Neutrophil (primary cell): Measurements from ENCODE around the gene DROSHA.

Experiments used
- H3K27ac ChIP-seq: fragments of 200-600 bp; sonication (generic); 2 replicates; pipeline ENCODE4 v1.5.1; 2016; ENCODE audit warnings: mild to moderate bottlenecking, moderate library complexity
- H3K27me3 ChIP-seq: fragments of 200-600 bp; sonication (generic); 2 replicates; pipeline ENCODE4 v1.6.0; 2016; ENCODE audit warnings: mild to moderate bottlenecking
- H3K36me3 ChIP-seq: fragments of 200-600 bp; sonication (generic); 2 replicates; pipeline ENCODE4 v1.5.1; 2017
- H3K4me1 ChIP-seq, 2 experiments: fragments of 200-600 bp in 1 of 2; sonication (generic) in 1 of 2; 1 replicate in 1 of 2; 2 replicates in 1 of 2; pipeline versions ENCODE4 v1.5.1 to v1.6.1; 2013 to 2016; ENCODE audit warnings: low read depth in 1 of 2, low read length in 1 of 2, mild to moderate bottlenecking in 1 of 2, moderate library complexity in 1 of 2; ENCODE audit not compliant: control insufficient read depth in 1 of 2, insufficient read depth in 1 of 2
- H3K4me3 ChIP-seq, 2 experiments: fragments of 200-600 bp in 1 of 2; sonication (generic) in 1 of 2; 1 replicate in 1 of 2; 2 replicates in 1 of 2; pipeline ENCODE4 v1.5.1; 2013 to 2016; ENCODE audit warnings: low read depth in 1 of 2, low read length in 1 of 2, mild to moderate bottlenecking in 1 of 2, moderate library complexity in 1 of 2
- H3K9me3 ChIP-seq: fragments of 200-600 bp; sonication (generic); 2 replicates; pipeline ENCODE4 v1.5.1; 2016
- TF ChIP-seq, protein P1 (sequence below): fragments of 200-600 bp; sonication (generic); IDR thresholded peaks from 2 replicates; pipeline ENCODE4 v1.5.1; 2016; ENCODE audit warnings: antibody characterized with exemption

DROSHA gene, protein sequence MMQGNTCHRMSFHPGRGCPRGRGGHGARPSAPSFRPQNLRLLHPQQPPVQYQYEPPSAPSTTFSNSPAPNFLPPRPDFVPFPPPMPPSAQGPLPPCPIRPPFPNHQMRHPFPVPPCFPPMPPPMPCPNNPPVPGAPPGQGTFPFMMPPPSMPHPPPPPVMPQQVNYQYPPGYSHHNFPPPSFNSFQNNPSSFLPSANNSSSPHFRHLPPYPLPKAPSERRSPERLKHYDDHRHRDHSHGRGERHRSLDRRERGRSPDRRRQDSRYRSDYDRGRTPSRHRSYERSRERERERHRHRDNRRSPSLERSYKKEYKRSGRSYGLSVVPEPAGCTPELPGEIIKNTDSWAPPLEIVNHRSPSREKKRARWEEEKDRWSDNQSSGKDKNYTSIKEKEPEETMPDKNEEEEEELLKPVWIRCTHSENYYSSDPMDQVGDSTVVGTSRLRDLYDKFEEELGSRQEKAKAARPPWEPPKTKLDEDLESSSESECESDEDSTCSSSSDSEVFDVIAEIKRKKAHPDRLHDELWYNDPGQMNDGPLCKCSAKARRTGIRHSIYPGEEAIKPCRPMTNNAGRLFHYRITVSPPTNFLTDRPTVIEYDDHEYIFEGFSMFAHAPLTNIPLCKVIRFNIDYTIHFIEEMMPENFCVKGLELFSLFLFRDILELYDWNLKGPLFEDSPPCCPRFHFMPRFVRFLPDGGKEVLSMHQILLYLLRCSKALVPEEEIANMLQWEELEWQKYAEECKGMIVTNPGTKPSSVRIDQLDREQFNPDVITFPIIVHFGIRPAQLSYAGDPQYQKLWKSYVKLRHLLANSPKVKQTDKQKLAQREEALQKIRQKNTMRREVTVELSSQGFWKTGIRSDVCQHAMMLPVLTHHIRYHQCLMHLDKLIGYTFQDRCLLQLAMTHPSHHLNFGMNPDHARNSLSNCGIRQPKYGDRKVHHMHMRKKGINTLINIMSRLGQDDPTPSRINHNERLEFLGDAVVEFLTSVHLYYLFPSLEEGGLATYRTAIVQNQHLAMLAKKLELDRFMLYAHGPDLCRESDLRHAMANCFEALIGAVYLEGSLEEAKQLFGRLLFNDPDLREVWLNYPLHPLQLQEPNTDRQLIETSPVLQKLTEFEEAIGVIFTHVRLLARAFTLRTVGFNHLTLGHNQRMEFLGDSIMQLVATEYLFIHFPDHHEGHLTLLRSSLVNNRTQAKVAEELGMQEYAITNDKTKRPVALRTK (N-terminal part only)

DNA sequence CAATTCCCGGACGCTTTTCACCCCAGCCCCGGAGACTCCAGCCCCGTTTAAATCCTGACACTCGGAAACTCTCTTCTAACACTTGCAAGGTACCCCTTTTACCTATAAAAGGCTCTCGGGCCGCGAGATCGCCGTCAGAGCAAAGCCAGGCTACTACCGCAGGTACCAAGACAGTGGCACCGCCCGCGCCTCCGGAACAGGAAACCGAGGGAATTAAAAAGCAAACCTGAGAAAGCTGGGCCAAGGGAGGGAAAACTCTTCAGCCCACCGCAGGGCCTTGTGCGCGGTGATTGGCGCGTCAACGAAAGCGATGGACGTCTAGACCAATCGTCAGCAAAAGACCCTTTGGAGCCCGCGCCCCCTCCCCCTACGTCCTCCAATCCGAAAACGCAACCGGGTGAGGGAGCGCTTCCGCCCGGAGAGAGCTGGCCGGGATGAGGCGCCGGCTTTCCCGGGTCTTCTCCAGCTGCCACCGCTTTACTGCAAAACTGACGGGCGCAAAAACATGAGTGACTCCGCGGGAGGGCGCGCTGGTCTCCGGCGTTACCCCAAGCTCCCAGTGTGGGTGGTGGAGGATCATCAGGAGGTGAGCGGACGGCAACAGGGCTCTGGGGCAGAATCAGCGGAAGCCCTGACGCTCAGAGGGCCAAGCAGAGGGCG, at the start of gene DROSHA, which contains the start of gene C5orf22:
DROSHA (minus strand) TSS at position 206 of the 660 bp plus-strand sequence. CDS start 3,034 bp downstream, outside the sequence.
C5orf22 (plus strand) TSS at position 414 of the 660 bp plus-strand sequence; CDS start at position 506, 92 bp downstream.
- peak within 1 kb of the TSS; percentile 75 to 83 for H3K4me3 ChIP-seq
- TF ChIP-seq, protein P1, sequence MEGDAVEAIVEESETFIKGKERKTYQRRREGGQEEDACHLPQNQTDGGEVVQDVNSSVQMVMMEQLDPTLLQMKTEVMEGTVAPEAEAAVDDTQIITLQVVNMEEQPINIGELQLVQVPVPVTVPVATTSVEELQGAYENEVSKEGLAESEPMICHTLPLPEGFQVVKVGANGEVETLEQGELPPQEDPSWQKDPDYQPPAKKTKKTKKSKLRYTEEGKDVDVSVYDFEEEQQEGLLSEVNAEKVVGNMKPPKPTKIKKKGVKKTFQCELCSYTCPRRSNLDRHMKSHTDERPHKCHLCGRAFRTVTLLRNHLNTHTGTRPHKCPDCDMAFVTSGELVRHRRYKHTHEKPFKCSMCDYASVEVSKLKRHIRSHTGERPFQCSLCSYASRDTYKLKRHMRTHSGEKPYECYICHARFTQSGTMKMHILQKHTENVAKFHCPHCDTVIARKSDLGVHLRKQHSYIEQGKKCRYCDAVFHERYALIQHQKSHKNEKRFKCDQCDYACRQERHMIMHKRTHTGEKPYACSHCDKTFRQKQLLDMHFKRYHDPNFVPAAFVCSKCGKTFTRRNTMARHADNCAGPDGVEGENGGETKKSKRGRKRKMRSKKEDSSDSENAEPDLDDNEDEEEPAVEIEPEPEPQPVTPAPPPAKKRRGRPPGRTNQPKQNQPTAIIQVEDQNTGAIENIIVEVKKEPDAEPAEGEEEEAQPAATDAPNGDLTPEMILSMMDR, result no peak
- H3K27me3 ChIP-seq, result no peaks in the 10 kb centered on the region
- H3K27ac ChIP-seq, result peak within 1 kb of the TSS; percentile 83
- peaks cover 38% of the 10 kb centered on the region for H3K36me3 ChIP-seq
- H3K4me1 ChIP-seq, result peaks cover 20 to 22% of the 10 kb centered on the region in 2 experiments
- no peaks in the 10 kb centered on the region for H3K9me3 ChIP-seq

DNA sequence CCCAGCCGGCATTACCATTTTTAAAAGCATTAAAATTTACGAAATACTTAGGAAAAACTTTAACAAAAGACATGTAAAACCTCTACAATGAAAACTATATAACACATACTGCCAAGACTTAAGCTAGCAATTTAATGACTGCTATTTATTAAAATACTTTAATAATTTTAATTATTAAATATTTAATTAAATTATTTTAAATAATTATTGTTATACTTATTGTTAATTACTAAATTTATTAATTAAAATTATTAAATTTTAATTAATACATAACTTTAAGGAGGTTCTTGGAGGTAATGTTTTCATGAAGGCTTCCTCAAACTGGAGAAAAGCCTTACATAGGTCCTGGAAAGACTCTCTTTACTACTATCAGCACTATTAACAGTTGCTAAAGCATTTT, 47.7 kb upstream of the DROSHA start:
- Histone ChIP-seq H3K4me1 (no peaks in the 10 kb centered on the region), H3K9me3 (no peaks in the 10 kb centered on the region), H3K36me3 (no peaks in the 10 kb centered on the region), H3K27ac (no peak overlapping the region), H3K4me3 (no peak overlapping the region), H3K27me3 (no peaks in the 10 kb centered on the region)
- TF ChIP-seq, protein P1, result no peak

DNA sequence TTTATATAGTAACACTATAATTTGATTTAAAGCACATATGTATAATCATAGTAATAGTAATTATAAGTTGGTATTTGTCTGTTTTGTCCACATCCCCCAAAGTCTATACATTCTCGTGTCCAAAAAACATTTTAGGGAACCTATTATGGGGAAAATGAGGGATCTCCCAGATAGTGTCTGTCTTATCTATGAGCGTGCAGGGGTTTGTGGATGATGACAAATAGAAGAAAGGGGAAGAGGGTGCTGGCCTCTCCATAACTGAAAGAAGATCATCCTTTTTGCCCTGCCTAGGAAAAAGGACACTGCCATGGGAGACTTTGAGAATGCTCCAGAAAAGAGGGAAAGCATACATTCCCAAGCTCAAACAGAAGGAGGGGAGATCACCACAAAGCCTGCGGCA, 45.5 kb upstream of the DROSHA start:
- no peaks in the 10 kb centered on the region for H3K9me3 ChIP-seq
- no peaks in the 10 kb centered on the region for H3K36me3 ChIP-seq

DNA sequence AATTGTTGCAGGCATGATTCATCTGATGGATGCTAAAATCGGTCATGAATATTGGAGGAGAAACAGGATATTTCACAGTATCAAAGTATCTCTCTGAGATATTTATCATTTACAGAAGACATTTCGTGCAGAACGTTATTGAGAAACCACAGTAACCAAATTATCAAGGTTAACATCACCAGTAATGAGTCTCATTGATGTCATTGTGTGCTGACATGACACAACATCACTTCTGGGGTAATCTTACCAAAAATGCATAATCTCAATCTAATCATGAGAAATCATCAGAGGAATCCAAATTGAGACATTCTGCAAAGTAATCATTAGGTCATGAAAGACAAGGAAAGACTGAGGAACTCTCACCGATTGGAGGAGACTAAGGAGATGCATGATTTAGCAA, 42.9 kb upstream of the DROSHA start:
- TF ChIP-seq, protein P1, result no peak
- Histone ChIP-seq H3K4me3 (no peak overlapping the region), H3K36me3 (no peaks in the 10 kb centered on the region), H3K27me3 (no peaks in the 10 kb centered on the region), H3K4me1 (no peaks in the 10 kb centered on the region), H3K27ac (no peak overlapping the region), H3K9me3 (no peaks in the 10 kb centered on the region)

More for the DNA sequence above, 45.5 kb upstream of the DROSHA start:
- Histone ChIP-seq H3K4me3 (no peak overlapping the region), H3K27me3 (no peaks in the 10 kb centered on the region), H3K4me1 (no peaks in the 10 kb centered on the region), H3K27ac (no peak overlapping the region)
- TF ChIP-seq, protein P1, result no peak
